GM20000 (cell line): Measurements from ENCODE around the gene AOPEP.

Experiments used
- DNase-seq: peaks from one replicate; pipeline ENCODE4 v3.0.0; 2012; ENCODE audit warnings: low spot score
- TF ChIP-seq, protein P1 (sequence below): IDR thresholded peaks from 2 replicates; pipeline ENCODE4 v1.5.1; 2012; ENCODE audit warnings: mild to moderate bottlenecking, control low read depth; ENCODE audit errors: extremely low read depth, missing control alignments

The AOPEP gene

DNA sequence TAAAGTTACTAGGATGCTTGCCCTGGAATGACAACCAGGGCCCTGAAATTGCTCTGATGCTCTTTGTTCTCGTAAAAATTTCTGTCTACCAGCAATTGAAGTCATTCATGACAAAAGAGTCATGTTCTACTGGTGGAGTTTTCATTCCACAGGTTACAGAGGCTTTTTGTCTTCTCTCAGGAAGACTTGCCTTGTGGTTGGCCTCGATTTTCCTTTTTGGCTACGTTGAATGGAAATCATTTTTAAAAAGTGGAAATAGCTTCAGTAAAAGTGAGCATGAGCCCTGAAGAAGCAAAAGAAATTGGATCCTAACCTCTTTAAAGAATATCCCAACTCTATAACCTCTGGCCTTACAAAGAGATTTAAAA, 255.2 kb downstream of the AOPEP start:
- DNase-seq, result no peak
- TF ChIP-seq, protein P1, sequence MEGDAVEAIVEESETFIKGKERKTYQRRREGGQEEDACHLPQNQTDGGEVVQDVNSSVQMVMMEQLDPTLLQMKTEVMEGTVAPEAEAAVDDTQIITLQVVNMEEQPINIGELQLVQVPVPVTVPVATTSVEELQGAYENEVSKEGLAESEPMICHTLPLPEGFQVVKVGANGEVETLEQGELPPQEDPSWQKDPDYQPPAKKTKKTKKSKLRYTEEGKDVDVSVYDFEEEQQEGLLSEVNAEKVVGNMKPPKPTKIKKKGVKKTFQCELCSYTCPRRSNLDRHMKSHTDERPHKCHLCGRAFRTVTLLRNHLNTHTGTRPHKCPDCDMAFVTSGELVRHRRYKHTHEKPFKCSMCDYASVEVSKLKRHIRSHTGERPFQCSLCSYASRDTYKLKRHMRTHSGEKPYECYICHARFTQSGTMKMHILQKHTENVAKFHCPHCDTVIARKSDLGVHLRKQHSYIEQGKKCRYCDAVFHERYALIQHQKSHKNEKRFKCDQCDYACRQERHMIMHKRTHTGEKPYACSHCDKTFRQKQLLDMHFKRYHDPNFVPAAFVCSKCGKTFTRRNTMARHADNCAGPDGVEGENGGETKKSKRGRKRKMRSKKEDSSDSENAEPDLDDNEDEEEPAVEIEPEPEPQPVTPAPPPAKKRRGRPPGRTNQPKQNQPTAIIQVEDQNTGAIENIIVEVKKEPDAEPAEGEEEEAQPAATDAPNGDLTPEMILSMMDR, result no peak

DNA sequence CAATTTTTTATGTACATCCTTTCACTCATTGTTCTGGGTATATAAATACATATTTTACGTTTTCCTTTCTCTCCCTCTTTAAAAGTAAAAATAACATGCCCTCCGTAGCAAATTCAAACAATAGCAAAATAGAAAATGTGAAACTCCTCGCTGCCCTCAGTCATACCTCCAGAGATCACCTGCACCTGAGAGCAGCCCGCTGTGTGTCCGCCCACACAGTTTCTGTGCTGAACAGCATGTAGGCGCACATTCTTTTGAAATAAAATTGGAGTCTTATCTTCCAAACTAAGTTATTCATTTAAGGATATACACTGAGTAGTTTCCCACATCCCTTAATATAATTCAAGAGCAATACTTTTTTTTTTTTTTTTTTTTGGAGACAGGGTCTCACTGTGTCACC, 255.7 kb downstream of the AOPEP start:
- no peak for DNase-seq
- TF ChIP-seq, protein P1, result no peak

DNA sequence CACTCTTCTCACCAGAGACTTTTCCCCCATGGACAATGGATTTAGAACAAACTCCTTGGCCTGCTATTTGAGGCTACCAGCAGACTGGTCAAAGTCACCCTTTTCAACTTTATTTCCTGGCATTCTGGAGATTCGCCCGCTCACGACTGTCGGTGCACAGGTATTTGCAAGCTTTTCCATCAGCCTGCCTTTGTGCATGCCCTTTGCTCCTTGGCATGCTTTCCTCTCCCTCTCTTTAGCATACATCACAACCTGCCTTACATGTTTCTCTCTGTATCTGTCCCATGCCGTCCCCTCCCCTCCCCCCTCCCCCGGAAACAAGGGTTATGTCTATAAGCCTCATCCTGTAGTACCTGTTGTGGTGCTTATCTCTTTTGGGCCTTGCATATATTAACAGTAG, 257.1 kb downstream of the AOPEP start:
- DNase-seq, result no peak

DNA sequence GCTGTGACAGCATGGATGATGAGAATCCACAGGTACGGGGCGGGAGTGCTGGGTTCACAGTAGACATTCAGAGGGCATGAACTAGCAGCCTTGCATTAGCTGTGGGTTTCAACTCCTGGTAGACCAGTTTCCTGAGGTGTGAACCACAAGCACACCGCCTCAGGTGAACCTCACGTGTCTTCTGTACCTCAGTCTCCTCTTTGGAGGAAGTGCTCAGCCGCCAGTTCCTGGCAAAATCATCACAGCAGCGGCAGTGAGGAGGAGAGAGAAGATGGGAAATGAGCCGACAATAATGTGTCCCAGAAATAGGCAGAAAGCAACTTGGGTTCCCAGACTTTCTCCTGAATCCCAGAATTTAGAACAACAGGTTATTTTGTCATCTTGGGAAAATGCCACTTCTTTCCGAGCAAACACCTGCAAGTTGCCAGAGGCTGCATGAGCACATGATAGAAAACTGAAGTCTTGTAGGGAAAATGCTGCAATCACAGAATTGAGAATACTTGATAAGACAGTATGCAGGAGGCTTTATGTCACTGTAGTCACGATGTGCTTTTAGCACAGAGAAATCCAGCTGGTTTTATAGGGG, 258.5 kb downstream of the AOPEP start:
- TF ChIP-seq, protein P1, result no peak

More for the DNA sequence above, 257.1 kb downstream of the AOPEP start:
- TF ChIP-seq, protein P1, result no peak

DNA sequence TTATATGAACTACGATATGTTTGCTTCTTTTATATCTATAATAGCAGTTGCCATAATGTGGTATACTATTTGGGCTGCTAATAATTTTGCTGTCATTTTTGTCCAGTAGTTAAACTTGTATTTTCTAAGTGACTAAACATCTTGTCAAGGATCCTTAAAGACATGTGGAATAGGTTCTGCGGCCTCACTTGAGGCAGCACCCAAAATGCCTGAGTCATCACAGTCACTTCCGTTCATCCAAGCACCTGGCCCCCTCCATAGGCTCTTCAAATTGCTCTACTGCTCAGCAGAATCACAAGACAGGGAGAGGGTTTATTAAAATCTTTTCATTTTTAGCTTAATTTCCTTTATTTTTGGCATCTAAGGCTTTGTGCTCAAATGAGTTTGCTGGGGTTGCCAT, 259.1 kb downstream of the AOPEP start:
- no peak for DNase-seq
- TF ChIP-seq, protein P1, result no peak

More for the DNA sequence above, 258.5 kb downstream of the AOPEP start:
- no peak for DNase-seq

DNA sequence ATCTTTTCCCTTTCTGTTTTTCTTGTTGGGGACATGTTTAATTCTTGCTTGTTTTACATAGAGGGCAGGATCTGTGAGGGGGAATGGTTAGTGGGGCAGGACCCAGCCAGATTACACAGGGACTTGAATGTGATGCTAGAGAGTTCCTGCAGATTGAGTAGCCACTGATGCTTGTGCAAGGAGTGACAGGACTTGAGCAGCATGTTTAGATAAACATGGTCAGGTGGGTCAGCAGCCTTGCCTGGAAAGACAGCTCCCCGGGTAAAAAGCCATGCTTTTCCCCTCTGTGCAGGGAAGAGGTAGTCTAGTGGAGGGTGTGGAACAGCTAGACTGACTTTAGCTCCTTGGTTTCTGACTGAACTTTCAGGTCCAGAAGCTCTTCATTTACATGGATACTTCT, 261.2 kb downstream of the AOPEP start:
- DNase-seq, result no peak
- TF ChIP-seq, protein P1, result no peak

DNA sequence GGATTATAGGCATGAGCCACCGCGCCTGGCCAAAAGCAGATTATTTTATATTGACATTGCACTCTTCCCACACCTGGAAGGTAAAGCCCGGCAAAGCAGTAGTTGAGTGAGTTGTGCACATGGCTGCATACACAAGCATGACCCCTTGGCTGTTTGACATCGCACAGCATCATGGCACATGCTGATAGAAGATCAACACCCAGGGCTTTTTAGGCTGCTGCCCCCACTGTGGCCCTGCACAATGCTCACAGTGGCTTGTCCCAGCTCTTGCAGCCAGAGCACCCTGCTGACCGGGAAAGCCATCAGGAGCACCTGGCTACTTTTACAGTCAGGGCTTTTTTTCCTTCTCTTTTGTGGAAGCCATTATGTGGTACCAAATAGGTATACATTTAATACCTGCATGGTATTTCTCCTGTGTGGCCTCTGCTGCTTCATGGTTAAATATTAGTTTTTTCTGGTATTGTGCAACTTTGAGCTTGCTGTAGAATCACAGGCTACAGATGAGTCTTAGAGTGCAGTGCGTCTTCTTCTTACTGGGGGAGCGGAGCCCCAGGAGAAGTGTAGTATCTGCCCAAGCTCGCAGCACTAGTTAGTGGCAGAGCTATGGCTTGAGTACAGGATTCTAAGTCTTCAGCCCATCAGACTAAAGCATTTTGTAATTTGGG, 264.5 kb downstream of the AOPEP start:
- no peak for DNase-seq
- TF ChIP-seq, protein P1, result no peak
